Aorta (tissue), 5 donors: ENCODE measurements around the gene DYRK1A. TPM values are rescaled to one million over a fixed set of nuclear protein-coding genes. Genes with fewer than 3 reads are reported as not detected.

ENCODE experiments used
- ATAC-seq: fragments of 200-7000 bp; cut with Tn5 transposase; one replicate; pipeline ENCODE4 v1.9.1; 2022; ENCODE audit warnings: moderate library complexity; ENCODE audit not compliant: low FRiP score
- DNase-seq, 2 donors: peaks; one replicate each; pipeline ENCODE4 v3.0.0-alpha.2; 2020
- H3K27ac ChIP-seq, 2 donors: one replicate each; pipeline ENCODE4 v1.5.1; 2013; ENCODE audit warnings: low read length in 2 of 2, mild to moderate bottlenecking in 2 of 2, moderate library complexity in 2 of 2, control low read depth in 1 of 2, inconsistent platforms in 1 of 2, low read depth in 1 of 2
- H3K27me3 ChIP-seq, 2 donors: one replicate each; pipeline ENCODE4 v1.6.1; 2013; ENCODE audit warnings: control low read depth in 1 of 2, low read length in 1 of 2, mild to moderate bottlenecking in 1 of 2, moderate library complexity in 1 of 2; ENCODE audit not compliant: insufficient read depth in 2 of 2, control insufficient read depth in 1 of 2
- H3K36me3 ChIP-seq, 2 donors: one replicate each; pipeline ENCODE4 v1.6.1; 2013; ENCODE audit warnings: control low read depth in 1 of 2, low read length in 1 of 2, mild to moderate bottlenecking in 1 of 2; ENCODE audit not compliant: insufficient read depth in 2 of 2, control insufficient read depth in 1 of 2
- H3K4me1 ChIP-seq, 2 donors: one replicate each; pipeline ENCODE4 v1.6.1; 2013; ENCODE audit warnings: low read length in 2 of 2, control low read depth in 1 of 2, mild to moderate bottlenecking in 1 of 2, moderate library complexity in 1 of 2; ENCODE audit not compliant: insufficient read depth in 2 of 2, control insufficient read depth in 1 of 2
- H3K4me3 ChIP-seq, 2 donors: one replicate each; pipeline ENCODE4 v1.5.1; 2013; ENCODE audit warnings: low read length in 2 of 2, control low read depth in 1 of 2, mild to moderate bottlenecking in 1 of 2
- H3K9me3 ChIP-seq: one replicate; pipeline ENCODE4 v1.6.1; 2013; ENCODE audit warnings: mild to moderate bottlenecking, low read length; ENCODE audit not compliant: control insufficient read depth
- WGBS, 2 donors: extraction: QIAGEN DNeasy Blood & Tissue Kit; methylation state at CpG; one replicate each; pipeline ENCODE4 v1.1.7; 2013; 5-methylcytosine and 5-hydroxymethylcytosine counted together
- intact Hi-C, 2 donors: fragments of 100-400 bp; cut with DNase I; formaldehyde crosslinking; loops; one replicate each; pipeline versions ENCODE4 v1.14.2 to v1.15.0; 2022
- polyA plus RNA-seq, 2 donors: library from polyadenylated mRNA; stranded (reverse); fragments of 200-250 nt; gene quantifications; one replicate each; pipeline ENCODE4 v1.2.3, GENCODE V29; 2013
- total RNA-seq, 2 donors: library from RNA; stranded (reverse); fragmentation: NEBNext Ultra II Directional; extraction: Animal tissue kit (Norgen Biotek cat#: 25700); gene quantifications; one replicate each; pipeline ENCODE4 v1.2.1, GENCODE V29; 2021
- donor health status: healthy with polysubstance abuse.
- donor health status: Bipolar disorder and iron deficiency.
- donor health status: DM: no; HTN: no; CAD: no.
- donor health status: DM: no; HTN: no; CAD: no.
- donor health status: DM: yes; HTN: yes; CAD: no.

Gene DYRK1A
- total and polyA plus RNA-seq, 4 donors = 8.8 to 76.6 (median 45.8) TPM

DNA sequence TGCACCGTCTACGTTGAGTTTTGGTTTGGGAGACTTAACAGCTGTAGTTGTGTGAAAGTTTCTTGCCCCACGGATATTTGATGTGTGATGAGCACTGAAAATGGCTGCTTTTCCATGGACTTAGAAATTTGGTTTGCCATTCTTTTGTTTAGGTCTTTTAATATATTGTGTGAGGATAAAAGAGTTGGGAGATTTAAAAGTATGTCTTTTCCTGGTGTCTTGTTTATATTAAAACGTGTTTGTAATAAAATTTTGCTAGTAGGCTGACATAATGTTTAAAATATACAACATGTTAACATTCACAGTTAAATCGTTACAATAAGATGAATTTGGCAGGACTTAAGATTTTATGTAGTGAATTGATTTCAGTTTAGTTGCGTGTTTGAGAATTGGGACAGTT is 106.9 kb downstream of the DYRK1A start:
- Histone ChIP-seq H3K4me1 (peaks cover 0 to 10% of the 10 kb centered on the region in 2 donors), H3K4me3 (no peak overlapping the region), H3K9me3 (no peaks in the 10 kb centered on the region), H3K27ac (no peak overlapping the region), H3K36me3 (no peaks in the 10 kb centered on the region), H3K27me3 (no peaks in the 10 kb centered on the region)
- intact Hi-C loops = no loop called here
- ATAC-seq (no peak), DNase-seq (no peak)
- 74 to 79% methylated on average over 6 of the region's 6 CpGs for WGBS, 2 donors

DNA sequence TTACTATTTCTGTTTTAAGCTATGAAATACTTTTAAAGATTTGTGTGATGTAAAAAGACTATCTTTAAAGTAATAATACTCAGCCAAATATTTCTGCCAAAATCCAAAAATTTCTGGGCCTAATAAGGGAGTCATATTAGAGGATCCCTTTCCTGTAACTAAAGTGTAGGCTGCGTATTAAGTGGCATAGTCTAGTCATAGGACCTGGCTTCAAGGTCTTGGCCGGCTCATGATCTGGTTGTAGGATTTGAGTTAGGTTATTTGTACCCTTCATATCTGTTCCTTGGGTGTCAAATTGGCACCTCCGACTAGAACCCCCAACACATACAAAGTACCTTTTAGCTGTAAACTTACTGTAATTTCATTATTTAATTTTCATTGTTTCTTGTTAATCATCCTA is 107.8 kb downstream of the DYRK1A start:
- H3K9me3 ChIP-seq = no peaks in the 10 kb centered on the region
- H3K4me3 ChIP-seq = no peak overlapping the region
- H3K36me3 ChIP-seq = no peaks in the 10 kb centered on the region
- ATAC-seq = no peak
- no peaks in the 10 kb centered on the region for H3K27me3 ChIP-seq
- no peak overlapping the region for H3K27ac ChIP-seq
- H3K4me1 ChIP-seq = peaks cover 0 to 10% of the 10 kb centered on the region in 2 donors
- no peak for DNase-seq
- intact Hi-C loops = no loop called here
- 95 to 96% methylated on average over 3 of the region's 3 CpGs for WGBS, 2 donors

GRCh38 chr21:37475186-37475868 is 108.8 kb downstream of the DYRK1A start:
- intact Hi-C loops = no loop called here
- Histone ChIP-seq H3K27me3 (no peaks in the 10 kb centered on the region), H3K27ac (no peak overlapping the region), H3K4me1 (peaks cover 0 to 10% of the 10 kb centered on the region in 2 donors), H3K36me3 (no peaks in the 10 kb centered on the region), H3K4me3 (no peak overlapping the region), H3K9me3 (no peaks in the 10 kb centered on the region)
- ATAC-seq = no peak
- DNase-seq = no peak

GRCh38 chr21:37478794-37479193 is 112.2 kb downstream of the DYRK1A start:
- ATAC-seq (no peak), DNase-seq (no peak)
- Histone ChIP-seq H3K4me1 (peaks cover 0 to 8% of the 10 kb centered on the region in 2 donors), H3K27me3 (no peaks in the 10 kb centered on the region), H3K9me3 (no peaks in the 10 kb centered on the region), H3K36me3 (no peaks in the 10 kb centered on the region), H3K4me3 (no peak overlapping the region), H3K27ac (no peak overlapping the region)
- intact Hi-C loops = no loop called here
- WGBS, 2 donors = 42 to 66% methylated on average over 1 of the region's 1 CpG

- Histone ChIP-seq H3K36me3 (no peaks in the 10 kb centered on the region), H3K27me3 (no peaks in the 10 kb centered on the region), H3K4me3 (no peak overlapping the region), H3K9me3 (no peaks in the 10 kb centered on the region), H3K4me1 (peaks cover 0 to 4% of the 10 kb centered on the region in 2 donors), H3K27ac (no peak overlapping the region)
- intact Hi-C loops = no loop called here
- ATAC-seq (no peak), DNase-seq (no peak)
- WGBS, 2 donors = 89 to 90% methylated on average over 7 of the region's 7 CpGs
Measured at GRCh38 chr21:37483776-37484175, 117.2 kb downstream of the DYRK1A start.

- no peaks in the 10 kb centered on the region for H3K9me3 ChIP-seq
- H3K4me3 ChIP-seq = no peak overlapping the region
- H3K4me1 ChIP-seq = peaks cover 3 to 4% of the 10 kb centered on the region in 2 donors
- no peak overlapping the region for H3K27ac ChIP-seq
- ATAC-seq (no peak), DNase-seq (no peak)
- WGBS, 2 donors = 91 to 94% methylated on average over 7 of the region's 7 CpGs
- no peaks in the 10 kb centered on the region for H3K36me3 ChIP-seq
- intact Hi-C loops = no loop called here
- no peaks in the 10 kb centered on the region for H3K27me3 ChIP-seq
Measured at GRCh38 chr21:37484535-37485474, 118.2 kb downstream of the DYRK1A start.

DNA sequence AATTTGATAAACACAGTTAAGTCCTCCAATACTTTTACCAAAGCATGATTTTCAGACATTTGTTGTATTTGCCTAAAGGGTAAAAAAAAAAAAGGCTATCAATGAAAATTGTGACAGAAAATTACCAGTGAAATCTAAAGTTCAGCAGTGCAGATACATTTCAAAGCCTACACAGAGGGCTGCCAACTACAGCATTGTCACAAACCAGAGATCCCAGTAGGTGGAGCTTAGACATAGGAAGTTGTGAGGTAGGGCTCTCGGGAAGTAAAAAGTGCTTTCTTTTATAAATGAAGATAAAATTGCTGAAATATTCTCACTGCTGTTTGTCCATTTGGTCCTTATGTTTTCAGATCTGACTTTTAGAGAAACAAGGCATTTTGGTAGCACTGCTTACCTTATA is 123.0 kb downstream of the DYRK1A start:
- WGBS, 2 donors = 21 to 33% methylated on average over 1 of the region's 1 CpG
- H3K36me3 ChIP-seq = no peaks in the 10 kb centered on the region
- no peak overlapping the region for H3K4me3 ChIP-seq
- no peak for DNase-seq
- no peak for ATAC-seq
- intact Hi-C loops = no loop called here
- H3K4me1 ChIP-seq = peaks cover 3% of the 10 kb centered on the region in 2 donors
- no peak overlapping the region for H3K27ac ChIP-seq
- H3K9me3 ChIP-seq = no peaks in the 10 kb centered on the region
- no peaks in the 10 kb centered on the region for H3K27me3 ChIP-seq

- Histone ChIP-seq H3K27me3 (no peaks in the 10 kb centered on the region), H3K4me3 (no peak overlapping the region), H3K4me1 (peaks cover 3% of the 10 kb centered on the region in 2 donors), H3K36me3 (no peaks in the 10 kb centered on the region), H3K9me3 (no peaks in the 10 kb centered on the region), H3K27ac (no peak overlapping the region)
- DNase-seq (no peak), ATAC-seq (no peak)
- WGBS, 2 donors = 81 to 82% methylated on average over 7 of the region's 7 CpGs
- intact Hi-C loops = no loop called here
Measured at GRCh38 chr21:37490084-37490483, 123.5 kb downstream of the DYRK1A start.

- ATAC-seq (no peak), DNase-seq (no peak)
- H3K36me3 ChIP-seq = no peaks in the 10 kb centered on the region
- H3K27me3 ChIP-seq = no peaks in the 10 kb centered on the region
- 69 to 71% methylated on average over 4 of the region's 4 CpGs for WGBS, 2 donors
- no peak overlapping the region for H3K4me3 ChIP-seq
- H3K9me3 ChIP-seq = no peaks in the 10 kb centered on the region
- no peaks in the 10 kb centered on the region for H3K4me1 ChIP-seq
- intact Hi-C loops = no loop called here
- H3K27ac ChIP-seq = no peak overlapping the region
Measured at GRCh38 chr21:37496972-37497371, 130.4 kb downstream of the DYRK1A start.
